NCI-H2227 (cell line): ENCODE measurements around the gene ZNF254.
"Not testable (repeated sequence)": the region's sequence is repeated elsewhere in the genome, so short reads cannot be mapped to it uniquely, and the experiment has no call there.

Experiments used
- DNase-seq: peaks from one replicate; lab custom pipeline; 2025; ENCODE audit not compliant: unreplicated experiment; lab: John Stamatoyannopoulos, UW

ZNF254 gene

DNA sequence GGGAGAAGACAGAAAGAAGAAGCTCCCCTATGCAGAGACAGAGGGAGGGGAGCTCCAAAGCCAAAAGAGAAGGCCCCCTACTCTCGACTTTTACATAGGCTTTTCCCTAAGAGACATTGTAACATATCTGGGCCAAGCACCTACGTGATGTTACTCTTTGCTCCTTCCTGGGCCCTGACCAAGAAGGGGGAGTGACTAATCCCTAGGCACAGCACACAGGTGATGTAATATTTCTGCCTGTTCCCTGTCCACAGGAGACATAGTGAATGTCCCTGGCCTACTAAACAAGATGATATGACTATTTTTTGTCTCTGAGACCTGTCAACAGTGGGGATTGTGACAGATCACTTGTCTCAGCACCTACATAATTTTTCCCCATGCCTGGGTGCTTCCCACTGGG, 15.9 kb upstream of the ZNF254 start:
- no peak for DNase-seq

DNA sequence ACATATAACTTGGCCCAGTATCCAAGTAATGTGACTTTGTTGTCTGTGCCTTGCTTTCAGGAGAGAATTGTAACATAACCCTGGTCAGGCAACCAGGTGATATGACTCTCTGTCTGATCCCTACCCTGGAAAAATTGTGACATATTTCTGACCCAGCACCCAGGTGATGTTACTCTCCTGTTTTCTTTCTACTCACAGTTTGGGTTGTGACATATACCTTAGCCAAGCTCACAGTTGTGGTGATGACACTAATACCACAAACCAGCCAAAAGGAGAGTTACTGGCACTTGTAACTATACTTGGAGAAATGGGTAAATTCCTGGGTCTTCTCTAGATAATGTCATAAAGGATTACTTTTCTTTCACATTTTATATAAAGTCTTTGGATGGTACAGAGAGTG, 14.3 kb upstream of the ZNF254 start:
- DNase-seq: no peak

DNA sequence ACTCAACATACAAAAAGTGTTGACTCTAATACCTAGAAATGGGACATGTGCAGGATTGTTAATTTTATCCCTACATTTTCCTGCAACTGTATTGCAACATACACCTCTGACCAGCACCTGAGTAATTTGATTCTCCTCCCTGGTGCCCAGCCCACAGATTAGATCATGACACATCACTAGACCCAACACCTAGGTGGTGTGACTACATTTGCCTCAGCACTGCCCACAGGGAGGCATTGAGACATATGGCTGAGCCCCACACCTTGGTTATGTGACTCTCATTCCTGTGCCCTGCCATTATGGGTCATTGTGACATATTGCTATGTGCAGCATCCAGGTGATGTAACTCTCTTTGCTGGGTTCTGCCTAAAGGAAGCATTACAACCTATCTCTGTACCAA, 13.2 kb upstream of the ZNF254 start:
- DNase-seq: no peak

DNA sequence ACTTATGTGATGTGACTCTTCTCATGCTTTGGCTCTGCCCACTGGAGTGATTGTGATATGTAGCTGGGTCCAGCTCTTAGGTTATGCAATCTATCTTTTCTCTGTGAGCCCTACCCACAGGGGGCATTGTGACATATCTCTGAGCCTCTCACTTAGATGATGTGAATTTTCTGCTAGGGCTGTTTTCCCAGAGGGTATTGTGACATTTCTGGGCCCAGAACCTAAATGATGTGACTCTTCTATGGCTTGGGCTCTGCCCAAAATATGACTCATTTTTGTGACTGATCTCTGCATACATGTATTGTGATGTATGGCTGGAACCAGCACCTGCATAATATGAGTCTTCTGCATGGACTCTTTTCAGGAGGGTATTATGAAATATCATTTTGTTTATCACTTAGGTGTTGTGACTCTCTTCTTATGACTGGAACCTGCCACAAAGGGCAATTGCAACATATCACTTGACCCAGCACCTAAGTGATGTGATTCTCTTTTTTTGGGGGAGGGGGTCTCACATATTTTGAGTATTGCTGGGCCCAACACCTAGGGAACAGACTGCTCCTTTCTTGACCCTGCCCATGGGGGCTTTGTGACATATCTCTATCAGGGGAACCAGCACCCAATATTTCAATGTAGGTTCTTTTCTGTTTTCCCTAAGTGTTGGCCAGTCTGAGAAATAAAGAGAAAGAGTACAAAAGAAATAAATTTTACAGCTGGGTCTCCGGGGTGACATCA, 12.1 kb upstream of the ZNF254 start:
- DNase-seq: no peak

DNA sequence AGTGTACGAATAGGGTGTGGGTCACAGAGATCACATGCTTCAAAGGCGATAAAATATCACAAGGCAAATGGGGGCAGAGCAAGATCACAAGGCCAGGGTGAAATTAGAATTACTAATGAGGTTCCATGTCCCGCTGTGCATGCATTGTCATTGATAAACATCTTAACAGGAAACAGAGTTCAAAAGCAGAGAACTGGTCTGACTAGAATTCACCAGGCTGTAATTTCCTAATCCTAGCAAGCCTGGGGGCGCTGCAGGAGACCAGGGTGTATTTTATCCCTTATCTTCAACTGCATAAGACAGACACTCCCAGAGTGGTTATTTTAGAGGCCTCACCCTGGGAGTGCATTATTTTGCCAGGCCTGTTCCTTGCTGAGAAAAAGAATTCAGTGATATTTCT, 11.5 kb upstream of the ZNF254 start:
- DNase-seq: not testable (repeated sequence)

DNA sequence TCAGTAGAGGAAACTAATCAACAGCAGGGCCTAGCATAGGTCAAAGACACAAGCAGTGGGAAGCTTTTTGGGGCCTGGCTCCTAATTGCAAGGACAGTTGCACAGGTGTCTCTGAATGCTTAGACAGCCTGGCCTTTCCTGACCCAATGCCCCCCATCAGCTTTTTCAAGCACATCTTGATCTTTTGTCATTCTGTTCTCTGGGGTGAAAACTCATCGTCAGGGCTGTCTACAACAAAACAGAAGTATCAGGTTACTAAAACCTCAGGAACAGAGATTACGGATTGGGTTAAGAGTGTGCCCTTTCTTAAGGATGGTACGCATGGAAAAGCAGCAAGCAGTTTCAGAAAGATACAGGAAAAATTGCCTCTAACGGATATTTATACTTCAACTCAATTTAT, 8.3 kb upstream of the ZNF254 start:
- DNase-seq: no peak

DNA sequence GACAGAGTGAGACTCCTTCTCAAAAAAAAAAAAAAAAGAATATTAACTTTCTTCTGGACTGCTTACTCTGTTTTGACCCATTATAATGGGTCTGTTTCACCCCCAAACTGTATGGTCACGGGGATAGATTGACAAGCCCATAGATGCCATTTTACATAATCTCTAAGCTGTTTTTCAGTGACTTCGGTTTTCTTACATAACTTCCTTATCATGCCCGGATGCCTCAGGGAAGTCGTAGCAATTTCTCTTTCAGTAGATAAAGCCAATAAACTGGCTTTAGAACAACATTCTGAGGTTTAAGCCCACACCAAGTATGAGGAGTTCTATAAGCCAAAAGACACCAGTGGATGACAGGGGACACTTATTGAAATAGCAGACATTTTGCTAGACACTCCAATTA, 5.9 kb upstream of the ZNF254 start:
- DNase-seq: no peak

DNA sequence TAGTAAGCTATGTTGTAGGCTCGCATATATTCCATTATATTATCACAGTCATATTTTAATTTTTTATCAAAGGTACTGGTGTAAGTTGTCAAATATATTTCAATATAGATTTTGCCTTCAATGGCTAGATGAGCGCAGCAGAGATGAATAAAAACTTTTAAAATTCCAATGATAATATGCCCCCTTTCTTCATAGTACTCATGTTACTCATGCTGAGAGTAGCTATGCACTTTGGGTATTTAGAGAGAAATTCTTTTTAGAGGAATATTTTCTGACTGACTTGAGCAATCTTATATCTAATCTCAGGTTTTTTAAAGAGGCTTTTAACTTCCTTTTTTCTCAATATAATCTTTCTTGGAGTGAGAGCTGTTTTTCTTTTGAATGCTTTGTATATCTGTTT, 11.4 kb downstream of the ZNF254 start:
- DNase-seq: no peak

DNA sequence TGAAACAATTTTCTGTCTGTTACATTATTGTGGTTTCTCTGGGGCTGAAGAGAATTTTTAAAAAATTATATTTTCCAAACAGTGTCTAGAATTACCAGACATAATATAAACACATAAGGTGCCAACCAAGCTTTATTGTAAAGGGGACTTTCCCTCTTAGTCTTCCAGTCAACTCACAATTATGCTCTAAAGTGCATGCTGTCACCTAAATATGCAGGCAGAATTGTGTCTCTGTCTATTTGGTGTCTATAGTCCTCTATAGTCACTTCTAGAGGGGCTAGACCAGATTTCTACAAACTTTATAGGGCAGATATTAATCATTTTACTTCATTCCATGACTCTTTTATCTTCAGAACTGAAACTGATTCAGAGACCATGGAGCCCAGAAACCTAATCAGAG, 12.8 kb downstream of the ZNF254 start:
- no peak for DNase-seq

DNA sequence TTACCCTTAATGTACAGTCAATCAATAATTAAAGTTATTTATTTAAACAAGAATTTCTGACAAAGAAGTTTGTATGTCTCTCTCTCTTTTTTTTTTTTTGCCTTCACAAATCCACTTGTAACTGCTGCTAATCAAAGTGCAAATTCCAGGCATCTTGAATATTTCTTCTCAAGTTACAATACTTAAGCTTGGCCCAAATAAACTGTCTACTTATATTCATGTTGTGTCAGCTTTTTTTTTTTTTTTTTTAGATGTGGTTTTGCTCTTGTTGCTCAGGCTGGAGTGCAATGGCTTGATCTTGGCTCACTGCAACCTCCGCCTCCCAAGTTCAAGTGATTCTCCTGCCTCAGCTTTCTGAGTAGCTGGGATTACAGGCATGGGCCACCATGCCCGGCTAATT, 13.6 kb downstream of the ZNF254 start:
- DNase-seq: not testable (repeated sequence)

DNA sequence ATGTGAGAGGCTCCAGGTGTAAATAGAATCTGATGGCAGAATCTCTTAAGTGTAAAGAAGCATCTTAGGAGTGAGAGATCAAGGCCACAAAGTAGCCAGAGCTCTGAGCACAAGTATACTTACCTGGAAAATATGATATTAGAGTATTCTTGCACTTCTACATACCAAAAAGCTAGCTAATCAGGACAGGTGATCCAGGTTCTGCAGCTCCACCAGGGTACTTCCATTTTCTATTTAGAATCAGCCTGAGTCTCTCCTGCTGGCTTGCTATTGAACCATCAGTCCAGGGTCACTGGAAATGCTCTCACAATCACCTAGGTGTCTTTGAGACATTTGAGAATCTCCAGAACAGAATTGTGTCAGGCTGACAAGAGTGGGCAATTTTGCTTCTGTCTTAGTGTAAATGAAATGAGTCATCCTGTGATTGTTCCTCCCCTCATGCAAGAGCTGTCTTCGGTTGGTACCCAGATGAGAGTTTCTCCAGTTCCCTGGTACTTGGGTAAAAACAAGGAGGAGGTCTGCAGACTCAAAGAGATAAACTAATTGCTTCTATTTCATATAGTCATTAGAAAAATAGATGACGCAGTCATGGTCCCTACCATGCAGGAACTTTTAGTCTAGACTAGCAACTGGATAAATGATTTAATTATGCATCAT, 14.6 kb downstream of the ZNF254 start:
- no peak for DNase-seq

DNA sequence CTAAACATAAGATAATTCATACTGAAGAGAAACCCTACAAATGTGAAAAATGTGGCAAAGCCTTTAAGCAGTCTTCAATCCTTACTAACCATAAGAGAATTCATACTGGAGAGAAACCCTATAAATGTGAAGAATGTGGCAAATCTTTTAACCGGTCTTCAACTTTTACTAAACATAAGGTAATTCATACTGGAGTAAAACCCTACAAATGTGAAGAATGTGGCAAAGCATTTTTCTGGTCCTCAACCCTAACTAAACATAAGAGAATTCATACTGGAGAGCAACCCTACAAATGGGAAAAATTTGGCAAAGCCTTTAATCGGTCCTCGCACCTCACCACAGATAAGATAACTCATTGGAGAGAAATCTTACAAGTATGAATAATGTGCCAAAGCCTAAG, 40.6 kb downstream of the ZNF254 start:
- no peak for DNase-seq

DNA sequence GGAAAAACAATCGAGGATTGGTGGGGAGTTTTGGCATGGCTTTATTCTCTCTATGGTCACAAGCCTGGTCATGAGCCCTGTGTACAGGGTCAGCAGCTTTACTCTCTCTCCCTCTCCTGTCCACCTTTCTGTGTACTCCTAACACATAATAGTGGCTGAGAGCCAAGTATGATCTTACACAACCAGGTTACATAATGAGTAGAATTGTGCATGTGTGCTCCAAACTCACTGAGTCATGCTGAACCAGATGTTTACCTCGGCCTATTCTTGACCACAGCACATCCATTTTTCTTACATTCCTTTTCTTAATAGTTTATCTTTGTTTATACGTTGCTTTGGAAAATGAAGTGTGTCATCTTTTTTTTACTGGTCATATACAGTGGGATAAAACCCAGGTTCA, 53.1 kb downstream of the ZNF254 start:
- DNase-seq: no peak

DNA sequence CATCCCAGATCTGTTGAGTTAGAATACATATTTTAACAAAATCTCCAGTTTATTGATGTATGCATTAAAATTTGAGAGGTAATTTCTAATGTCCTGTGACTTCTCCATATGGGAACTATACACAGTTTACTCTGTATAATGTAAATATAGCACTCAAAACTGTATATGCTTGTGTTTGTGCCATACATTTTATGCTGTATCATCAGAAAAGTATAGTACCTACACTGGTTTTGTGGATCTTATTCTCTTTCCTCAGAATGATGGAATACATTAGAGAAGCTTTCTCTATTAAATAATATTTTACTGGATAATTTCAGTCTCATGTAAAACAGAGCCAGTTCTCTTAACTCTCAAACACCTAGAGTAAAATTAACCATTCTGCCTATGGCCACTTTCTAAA, 53.6 kb downstream of the ZNF254 start:
- no peak for DNase-seq

DNA sequence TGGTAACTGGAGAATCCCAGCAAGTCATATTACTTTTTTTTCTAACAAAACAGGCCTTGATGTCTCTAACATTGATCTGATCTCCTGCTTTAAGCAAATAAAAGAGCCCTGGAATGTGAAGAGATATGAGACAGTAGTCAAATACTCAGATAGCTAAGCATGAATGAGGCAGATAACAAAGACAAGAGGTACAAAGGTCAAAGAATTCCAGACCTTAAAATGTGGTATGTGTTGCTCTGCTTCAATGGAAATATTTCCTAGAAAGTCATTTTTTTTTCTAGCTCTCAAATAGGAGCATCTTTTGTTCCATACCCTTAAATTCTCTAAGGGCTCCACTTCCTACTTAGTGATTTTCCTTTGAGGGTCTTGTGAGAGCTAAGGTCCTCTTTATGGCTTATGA, 54.6 kb downstream of the ZNF254 start:
- DNase-seq: no peak

DNA sequence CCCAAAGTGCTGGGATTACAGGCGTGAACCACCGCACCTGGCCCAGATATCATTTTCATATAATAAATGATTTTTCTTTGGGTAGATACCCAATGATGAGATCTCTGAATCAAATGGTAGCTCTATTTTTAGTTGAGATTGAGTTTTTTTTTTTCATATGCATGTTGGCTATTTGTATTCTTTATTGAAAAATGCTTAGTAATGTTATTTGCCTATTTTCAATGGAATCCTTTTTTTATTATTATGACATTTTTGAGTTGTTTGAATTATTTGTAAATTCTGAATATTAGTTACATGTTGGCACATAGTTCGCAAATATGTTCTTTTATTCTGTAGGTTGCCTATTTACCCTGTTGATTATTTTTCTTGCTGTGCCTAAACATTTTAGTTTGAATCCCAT, 55.8 kb downstream of the ZNF254 start:
- no peak for DNase-seq

DNA sequence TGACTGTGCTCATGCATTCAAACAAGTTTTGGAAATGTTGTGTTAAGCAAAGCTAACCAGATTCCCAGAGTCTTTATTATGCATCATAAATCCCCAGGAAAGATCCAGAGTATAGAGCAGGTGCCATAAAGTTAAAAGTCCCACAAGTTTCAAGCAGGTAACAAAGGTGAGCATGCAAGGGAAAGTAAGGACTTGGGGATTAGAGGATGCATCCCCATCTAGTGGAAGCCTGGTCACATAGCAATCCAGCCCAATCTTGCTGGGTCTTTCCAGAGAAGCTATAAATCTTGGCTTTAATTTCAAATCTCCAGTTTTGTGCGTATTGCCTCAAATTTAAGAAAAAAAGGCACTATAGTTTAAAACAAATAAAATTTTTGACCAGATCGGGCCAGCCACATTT, 72.7 kb downstream of the ZNF254 start:
- DNase-seq: no peak

DNA sequence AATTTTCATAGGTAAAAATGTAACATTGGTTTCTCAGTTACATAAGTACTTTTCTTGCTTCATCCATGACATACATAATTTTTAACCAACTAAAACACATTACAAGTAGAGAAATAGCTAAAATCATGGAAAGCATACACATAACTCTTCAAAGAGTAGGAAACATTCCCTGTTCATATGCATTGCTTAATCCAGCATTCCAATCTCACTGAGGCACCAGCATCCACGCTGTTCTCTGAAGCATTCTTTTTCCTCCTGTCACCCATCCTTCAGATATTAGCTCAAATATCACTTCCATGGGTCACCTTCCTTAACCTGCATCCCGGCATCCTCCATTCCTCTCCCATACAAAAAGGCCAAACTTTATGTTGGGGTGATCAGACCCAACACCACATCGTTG, 79.1 kb downstream of the ZNF254 start:
- no peak for DNase-seq

DNA sequence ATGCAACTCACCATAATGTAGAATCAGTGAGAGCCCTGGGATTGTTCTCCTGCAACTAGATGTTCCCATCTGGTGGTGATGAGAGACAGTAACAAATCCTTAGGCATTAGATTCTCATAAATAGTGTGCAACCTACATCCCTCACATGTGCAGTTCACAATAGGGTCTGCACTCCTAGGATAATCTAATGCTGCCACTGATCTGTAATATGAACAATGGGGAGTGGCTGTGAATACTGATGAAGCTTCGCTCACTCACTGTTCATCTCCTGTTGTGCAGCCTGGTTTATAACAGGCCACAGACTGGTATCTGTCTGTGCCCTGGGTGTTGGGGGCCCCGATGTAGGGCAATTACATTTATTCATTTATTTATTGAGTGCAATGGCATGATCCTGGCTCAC, 86.9 kb downstream of the ZNF254 start:
- DNase-seq: no peak

DNA sequence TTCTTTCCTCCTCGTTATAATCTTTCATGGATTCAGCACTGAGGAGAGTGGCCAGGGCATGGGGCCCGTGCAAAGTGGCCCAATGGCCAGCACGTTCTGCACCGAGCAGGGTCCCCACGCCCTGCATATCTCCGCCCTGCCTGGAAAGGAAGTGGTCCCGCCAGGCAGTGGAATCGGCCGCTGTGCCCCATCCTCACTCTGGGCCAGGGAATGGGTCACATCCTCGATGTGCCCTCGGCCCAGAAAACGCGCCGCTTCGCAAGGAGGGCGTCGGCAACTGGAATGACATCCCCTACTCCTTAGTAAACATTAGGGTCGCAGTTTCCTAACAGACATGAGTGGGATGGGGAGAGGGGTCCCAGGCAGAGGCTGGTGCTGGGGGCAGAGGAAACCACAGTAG, 90.7 kb downstream of the ZNF254 start:
- no peak for DNase-seq

DNA sequence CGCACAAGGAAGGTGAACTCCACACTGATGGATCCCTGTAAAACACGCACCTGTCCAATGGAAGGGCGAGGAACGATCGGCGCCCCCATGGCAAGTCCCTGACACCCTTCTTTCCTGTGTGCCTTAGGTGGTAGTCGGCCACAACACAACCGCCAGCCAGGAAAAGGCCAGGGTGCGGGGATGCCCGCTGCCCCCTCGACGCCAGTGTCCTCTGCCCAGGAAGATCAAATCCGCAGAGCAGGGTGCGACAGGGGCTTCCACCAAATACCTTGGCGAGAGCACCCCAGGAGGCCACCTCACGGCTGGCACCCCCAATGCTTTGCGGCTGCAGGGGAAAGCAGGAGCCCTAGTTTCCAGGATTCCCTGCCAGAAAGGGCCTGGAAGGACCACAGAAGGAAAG, 91.2 kb downstream of the ZNF254 start:
- DNase-seq: no peak
